Hippocampal formation (tissue), 2 donors: ENCODE data around the gene SV2B.

ENCODE experiments used
- DNase-seq, 2 donors: peaks; one replicate each; lab custom pipeline; 2025; lab: John Stamatoyannopoulos, UW

Gene SV2B

DNA sequence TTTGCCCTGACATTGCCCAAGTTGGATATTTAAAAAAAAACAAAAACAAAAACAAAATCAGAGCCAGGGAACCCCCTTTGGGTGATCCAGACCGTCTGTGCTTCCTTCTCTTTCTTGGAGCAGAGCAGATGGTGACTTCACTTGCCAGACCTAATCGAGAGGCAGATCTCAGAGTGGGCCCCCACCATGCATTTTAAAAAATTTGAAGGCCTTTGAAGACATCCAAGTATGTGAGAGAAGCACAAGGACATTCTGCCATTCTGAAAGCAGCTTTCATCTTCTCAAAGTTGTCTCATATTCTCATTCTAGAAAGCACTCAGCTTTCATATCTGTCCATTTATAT lies 93.3 kb downstream of the SV2B start:
- DNase-seq, result no peak

DNA sequence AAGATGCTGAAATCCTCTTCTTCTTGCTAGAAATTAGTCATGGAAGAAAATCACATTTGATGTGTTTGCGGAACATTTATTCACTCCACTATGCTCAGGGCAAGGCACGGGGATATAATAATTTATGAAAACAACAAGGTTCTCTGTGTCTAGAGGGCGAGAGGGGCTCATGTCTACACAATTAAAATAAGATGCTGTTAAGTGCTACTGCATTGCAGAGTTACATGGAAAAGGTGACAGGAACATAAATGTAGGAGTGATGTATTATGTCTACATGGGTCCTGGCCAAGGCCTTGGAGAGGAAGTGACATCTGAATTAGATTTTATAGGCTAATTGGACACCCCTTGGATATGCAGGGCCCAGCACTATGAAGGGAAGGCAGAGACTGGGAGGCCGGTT lies 96.1 kb downstream of the SV2B start:
- DNase-seq, result no peak

- DNase-seq, result no peak
These were observed 96.7 kb downstream of the SV2B start for GRCh38 chr15:91196768-91197167.

- no peak for DNase-seq
These were observed 99.5 kb downstream of the SV2B start for GRCh38 chr15:91199511-91199910.

DNA sequence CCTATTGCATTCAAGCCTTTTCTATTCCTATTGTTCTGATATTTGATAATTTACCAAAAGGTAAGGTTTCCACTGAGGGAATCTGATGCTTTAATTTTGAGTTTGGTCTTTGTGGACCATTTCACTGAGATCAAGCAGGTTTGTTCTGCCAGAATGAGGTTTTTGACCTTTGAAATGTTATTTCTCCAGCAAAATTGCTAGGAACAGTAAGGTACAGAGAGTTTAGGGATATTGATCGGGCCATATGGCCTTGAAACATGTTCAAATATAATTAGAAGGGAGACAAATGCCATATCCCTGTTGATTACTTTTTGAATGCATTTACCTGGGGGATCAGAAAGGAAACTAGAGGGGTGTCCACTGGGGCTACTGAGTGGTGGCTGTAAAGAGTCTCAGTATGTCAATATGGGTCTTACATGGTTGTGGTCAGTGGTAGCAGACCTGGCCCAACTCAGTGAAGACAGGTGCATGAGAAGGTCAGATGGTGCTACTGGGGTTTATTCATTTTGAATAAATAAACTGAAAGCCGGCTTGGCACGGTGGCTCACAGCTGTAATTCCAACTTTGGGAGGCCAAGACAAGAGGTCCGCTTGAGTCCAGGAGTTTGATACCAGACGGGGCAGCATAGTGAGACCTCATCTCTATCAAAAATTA lies 100.2 kb downstream of the SV2B start:
- DNase-seq, result no peak

- DNase-seq, result no peak
These were observed 102.5 kb downstream of the SV2B start for GRCh38 chr15:91202510-91203102.

GRCh38 chr15:91203619-91204203 lies 103.7 kb downstream of the SV2B start:
- no peak for DNase-seq

DNA sequence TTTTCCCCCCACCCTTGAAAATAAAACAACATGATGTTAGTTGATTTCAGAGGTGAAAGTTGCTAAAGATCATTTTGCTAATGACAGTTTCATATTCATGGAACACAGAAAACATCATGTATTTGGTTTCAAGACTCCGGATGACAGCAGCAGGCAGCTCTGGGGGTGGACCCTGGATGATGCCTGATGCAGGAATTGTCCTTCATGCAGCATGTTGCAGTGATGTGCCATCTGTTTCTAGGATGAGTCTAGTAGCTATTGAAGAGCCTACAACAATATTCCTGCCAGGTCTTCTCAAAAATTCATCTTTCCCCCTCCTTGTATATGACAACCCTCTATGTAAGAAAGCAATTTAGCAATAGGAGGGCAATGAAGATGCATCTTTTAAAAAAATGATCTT lies 108.3 kb downstream of the SV2B start:
- DNase-seq, result no peak

DNA sequence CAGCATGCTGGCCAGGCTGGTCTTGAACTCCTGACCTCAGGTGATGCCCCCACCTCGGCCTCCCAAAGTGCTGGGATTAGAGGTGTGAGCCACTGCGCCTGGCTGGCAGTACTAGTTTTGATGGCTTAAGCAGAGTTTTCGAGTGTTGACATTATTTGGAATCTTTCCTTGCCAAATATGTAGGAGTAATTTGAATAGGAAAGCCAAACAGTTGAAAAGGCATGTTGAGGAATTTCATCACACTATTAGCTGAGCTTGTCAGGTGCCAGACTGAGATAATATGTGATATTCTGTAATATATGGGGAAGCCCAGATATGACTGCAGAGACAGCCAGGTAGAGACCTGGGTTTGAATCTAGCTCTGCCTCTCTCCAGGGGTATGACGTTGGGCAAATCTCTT lies 109.3 kb downstream of the SV2B start:
- DNase-seq, result no peak

DNA sequence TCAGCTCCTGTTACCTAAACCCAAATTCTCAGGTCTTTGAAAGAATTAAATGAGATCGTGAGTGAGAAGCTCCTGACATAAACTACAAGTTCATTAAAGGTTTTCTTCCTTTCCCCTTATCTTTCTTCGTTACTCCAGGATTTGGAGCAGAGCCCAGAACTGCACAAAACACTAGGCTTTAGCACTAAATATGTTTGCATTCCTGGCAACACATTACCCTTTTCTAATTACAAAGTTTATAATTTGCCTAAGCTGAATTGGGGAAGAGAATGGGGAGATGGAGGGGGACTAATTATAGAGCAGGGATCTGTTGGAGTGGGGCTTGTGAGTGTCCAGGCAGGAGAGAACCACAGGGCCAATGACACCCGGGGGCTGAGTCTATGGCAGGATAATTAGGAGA lies 109.7 kb downstream of the SV2B start:
- DNase-seq, result no peak

DNA sequence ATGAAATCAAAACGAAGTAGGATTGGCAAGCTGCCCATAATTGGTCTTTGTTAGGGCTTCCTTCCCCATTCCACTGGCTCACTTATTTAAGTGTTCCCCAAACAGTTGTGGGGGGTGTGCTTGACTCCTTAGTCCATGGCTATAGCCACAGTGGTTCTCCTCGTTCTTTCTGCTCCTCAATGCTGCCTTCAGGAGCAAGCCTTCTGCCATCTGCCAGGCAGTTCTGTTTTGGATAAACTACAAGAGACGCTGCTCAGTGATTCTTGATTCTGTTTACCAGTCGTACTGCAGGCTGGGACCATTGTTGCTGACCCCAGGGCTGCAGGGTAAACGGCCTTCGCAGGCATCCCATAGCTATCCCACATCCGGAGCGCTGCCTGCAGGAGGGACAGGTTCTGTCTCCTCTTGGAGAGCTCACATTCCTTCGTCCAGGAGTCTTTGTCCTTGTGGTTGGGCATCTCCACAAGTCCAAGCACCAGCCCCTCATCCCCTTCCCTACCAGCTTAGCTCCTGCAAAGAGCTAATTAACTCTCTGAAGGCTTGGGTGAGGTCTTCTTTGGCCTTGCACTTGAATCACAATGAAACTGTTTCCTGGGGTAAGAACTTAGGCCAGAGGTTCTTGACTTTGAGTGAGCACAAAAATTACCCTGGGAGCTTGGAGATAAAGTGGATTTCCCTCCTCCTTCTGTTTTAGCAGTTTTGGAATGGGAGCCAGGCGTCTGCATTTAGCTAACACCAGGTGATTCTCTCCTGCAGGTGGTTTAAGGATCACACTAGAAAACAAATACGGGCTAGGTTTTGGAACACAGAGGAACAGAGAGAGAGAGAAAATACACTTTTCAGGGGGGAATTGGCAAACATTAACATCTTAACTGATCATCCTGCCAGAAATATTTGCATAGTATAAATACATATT lies 114.9 kb downstream of the SV2B start:
- no peak for DNase-seq

DNA sequence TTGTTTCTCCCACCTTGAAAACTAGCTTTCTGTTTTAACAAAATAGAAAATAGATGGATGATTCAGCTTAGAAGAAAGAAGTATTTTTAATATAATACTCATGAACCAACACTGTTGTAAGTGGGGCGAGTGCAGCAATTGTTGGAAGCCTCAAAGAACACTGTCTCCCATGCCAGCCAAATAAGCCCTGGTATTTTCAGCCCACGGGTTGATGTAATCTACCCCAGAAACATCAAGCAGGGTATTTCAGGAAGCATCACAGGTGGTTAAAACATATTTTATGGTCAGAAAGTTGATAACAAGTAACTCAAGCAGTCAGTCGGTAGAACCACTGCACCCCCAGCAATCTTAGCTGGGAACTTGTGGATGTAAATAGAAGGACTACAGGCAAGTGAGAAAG lies 115.9 kb downstream of the SV2B start:
- peak in 1 of 2 donors; percentile 28 for DNase-seq

DNA sequence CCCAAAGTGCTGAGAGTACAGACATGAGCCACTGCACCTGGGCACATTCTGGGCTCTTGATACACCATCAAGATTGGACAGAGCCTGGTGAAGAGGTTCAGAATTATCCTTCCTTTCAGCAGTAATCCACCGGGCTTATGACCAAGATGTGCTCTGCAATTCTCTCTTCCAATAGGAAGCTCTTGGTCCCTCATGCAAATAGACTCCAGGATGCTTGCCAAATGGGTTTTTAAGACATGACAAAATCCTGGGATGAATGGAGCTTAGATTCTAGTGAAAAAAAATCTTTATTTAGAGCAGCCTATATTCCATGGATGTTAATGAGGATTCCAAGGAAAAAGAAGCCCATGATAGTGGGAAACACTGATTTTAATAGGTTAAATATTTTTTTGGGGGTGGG lies 119.1 kb downstream of the SV2B start:
- DNase-seq, result no peak

DNA sequence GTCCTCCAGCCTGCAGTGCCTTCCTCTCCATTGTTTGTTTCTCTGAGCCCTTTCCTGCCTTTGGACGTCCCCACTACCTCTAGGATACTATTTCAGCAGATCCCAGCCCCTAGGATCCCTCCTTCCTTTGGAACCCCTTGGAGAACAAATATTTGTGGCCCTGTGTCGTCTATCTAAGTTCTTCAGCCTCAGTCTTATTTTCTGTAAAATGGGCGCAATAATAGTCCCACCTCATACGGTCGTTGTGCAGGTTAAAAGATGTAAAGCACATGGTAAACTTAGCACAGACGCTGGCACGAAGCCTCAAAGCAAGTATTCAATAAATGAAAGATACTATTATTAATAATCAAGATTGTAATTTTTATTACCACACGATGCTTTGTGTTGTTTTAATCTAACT lies 122.0 kb downstream of the SV2B start:
- no peak for DNase-seq

DNA sequence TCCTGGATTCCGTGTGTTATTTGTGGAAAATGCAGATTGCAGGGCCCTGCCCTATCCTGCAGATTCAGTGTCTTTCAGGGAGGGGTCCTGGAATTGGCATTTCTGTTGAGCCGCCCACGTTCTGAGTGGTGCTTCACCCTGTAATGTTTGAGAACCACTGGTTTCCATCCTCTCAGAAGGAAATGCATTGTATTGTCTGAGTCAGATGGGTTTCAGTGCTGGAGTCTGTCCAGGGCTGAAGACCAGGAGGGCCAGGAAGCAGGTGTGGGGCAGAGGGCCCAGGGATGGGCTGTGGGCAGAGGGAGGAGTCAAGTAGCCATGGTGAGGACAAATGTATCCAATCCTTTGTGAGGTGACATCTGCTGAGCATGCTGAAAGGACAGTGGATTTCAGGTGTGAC lies 123.8 kb downstream of the SV2B start:
- no peak for DNase-seq

DNA sequence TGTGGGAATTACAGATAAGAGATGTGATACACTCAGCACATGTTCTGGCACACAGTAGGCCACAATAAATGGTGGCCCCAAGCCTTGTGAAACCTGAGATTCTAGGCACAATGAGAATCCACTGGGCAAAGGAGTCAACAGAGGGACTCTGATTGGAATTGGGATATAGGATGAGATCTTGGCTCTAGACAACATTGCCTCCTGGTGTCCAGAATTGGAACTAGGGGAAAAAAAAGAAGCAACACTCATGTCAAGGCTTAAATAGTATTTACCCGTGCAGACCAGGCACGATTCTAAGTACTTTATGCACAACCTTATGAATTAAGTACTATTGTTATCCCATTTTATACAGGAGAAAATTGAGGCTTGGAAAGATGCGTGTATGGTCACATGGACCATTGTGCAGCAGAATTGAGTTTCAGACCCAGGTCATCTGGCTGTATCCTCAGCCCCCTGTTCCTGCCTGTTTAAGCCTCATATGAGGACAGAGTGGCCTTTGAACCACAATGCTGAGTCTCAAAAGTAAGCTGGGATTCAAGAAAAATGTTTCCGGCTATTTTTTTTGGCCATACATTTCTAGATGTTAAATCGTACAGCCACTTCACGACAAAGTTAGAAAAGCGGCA lies 124.8 kb downstream of the SV2B start:
- peak in 1 of 2 donors; percentile 6 for DNase-seq

DNA sequence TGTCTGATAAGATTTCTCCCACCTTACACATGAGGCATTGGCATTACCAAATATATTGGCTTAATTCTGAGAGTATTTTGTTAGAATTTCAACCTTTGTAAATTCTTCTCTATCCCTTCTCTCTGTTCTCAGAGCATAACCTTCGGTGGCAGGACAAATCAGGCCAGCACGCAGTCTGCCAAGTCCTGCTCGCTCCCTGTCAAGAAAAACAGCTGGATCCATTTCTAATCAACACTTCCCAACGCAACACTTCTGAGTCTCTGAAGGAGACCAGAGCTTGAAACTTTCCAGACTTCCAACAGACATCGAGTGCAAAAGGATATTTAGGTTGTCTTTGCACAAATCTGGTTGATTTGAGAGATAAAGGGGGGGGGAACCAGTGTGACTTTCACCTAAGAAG lies 125.7 kb downstream of the SV2B start:
- DNase-seq, result no peak

DNA sequence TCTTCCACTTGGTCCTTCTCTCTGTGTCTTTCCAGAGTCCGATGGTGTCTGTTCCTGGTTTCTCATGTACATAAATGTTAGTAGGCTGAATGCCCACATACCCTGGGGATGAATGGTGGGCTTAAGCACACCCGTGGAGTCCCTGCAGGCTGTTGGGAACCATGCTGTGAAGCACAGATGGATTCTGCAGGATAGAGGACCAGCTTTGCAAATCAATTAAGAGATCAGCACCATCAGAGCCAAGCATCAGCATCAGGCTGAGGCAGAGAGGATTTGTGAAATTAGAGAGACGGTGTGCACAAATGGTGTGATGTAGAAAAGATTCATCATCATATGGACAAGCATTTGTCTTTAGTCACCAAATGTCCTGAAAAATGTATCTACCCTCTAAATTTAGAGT lies 127.1 kb downstream of the SV2B start:
- no peak for DNase-seq

GRCh38 chr15:91227766-91228165 lies 127.7 kb downstream of the SV2B start:
- DNase-seq, result no peak

GRCh38 chr15:91228383-91228782 lies 128.3 kb downstream of the SV2B start:
- DNase-seq, result no peak

GRCh38 chr15:91228890-91229289 lies 128.8 kb downstream of the SV2B start:
- DNase-seq, result no peak

DNA sequence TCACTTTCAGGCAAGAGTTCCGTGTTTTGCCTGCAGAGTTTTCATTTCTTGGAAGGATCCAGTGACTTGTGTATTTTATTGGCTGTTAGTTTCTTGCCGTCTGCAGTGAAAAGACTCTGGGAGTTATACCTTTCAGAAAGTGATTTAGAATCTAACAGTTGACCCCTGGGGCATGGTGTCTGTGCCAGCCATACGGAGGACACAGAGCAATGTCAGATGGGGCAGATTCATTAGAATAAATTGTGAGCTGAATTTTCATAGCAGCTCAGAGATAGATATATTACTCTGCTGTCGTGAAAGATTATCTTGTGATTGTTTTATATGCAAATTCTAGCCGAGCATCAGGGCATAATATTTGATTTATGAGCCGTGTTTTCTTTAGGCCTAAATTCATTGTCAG lies 131.6 kb downstream of the SV2B start:
- DNase-seq, result no peak
